Measurements from ENCODE around the gene ITGAL.

ITGAL gene

GRCh38 chr16:30482366-30482765 is 9.8 kb downstream of the ITGAL start:
- Histone ChIP-seq H3K4me3 (ENCODE audit: low read length) (no peak overlapping the region), H4K20me1 (ENCODE audit: insufficient read depth, low read length) (no peaks in the 10 kb centered on the region), H3K79me2 (ENCODE audit: low read length) (no peaks in the 10 kb centered on the region), H3K4me1 (ENCODE audit: low read length) (peaks cover 5% of the 10 kb centered on the region; the same call in 1 of the 2 replicates), H2AFZ (ENCODE audit: low read depth, low read length) (no peak overlapping the region), H3K4me2 (ENCODE audit: low read length) (no peak overlapping the region), H3K27me3 (ENCODE audit: low read depth, low read length) (no peaks in the 10 kb centered on the region), H3K36me3 (replicated peaks; ENCODE audit: low read depth, low read length) (no peaks in the 10 kb centered on the region), H3K9ac (ENCODE audit: low read length) (no peak overlapping the region), H3K9me3 (ENCODE audit: insufficient read depth, low read length) (no peaks in the 10 kb centered on the region), H3K27ac (ENCODE audit: low read length) (no peak overlapping the region)
- TF ChIP-seq CTCF (IDR thresholded peaks at IDR 0.05; ENCODE audit: low read depth, low read length), result peak; percentile 8; the same call in 1 of the 2 replicates
- no peak for TF ChIP-seq EZH2phosphoT487 (IDR thresholded peaks at IDR 0.05; ENCODE audit: low read depth)

- Histone ChIP-seq H3K4me3 (ENCODE audit: low read length) (no peak overlapping the region), H3K79me2 (ENCODE audit: low read length) (no peaks in the 10 kb centered on the region), H3K36me3 (replicated peaks; ENCODE audit: low read depth, low read length) (peaks cover 5% of the 10 kb centered on the region), H3K4me1 (ENCODE audit: low read length) (peaks cover 4% of the 10 kb centered on the region), H3K9me3 (ENCODE audit: insufficient read depth, low read length) (no peaks in the 10 kb centered on the region), H3K9ac (ENCODE audit: low read length) (no peak overlapping the region), H4K20me1 (ENCODE audit: insufficient read depth, low read length) (no peaks in the 10 kb centered on the region), H3K4me2 (ENCODE audit: low read length) (no peak overlapping the region), H3K27me3 (ENCODE audit: low read depth, low read length) (no peaks in the 10 kb centered on the region), H3K27ac (ENCODE audit: low read length) (no peak overlapping the region), H2AFZ (ENCODE audit: low read depth, low read length) (no peak overlapping the region)
- no peak for TF ChIP-seq CTCF (IDR thresholded peaks at IDR 0.05; ENCODE audit: low read depth, low read length)
- TF ChIP-seq EZH2phosphoT487 (IDR thresholded peaks at IDR 0.05; ENCODE audit: low read depth), result no peak
Measured at GRCh38 chr16:30484887-30485286, 12.3 kb downstream of the ITGAL start.

GRCh38 chr16:30485818-30486436 is 13.4 kb downstream of the ITGAL start:
- Histone ChIP-seq H3K27me3 (ENCODE audit: low read depth, low read length) (no peaks in the 10 kb centered on the region), H2AFZ (ENCODE audit: low read depth, low read length) (no peak overlapping the region), H3K79me2 (ENCODE audit: low read length) (no peaks in the 10 kb centered on the region), H3K9me3 (ENCODE audit: insufficient read depth, low read length) (no peaks in the 10 kb centered on the region), H3K4me2 (ENCODE audit: low read length) (no peak overlapping the region), H3K9ac (ENCODE audit: low read length) (no peak overlapping the region), H3K4me1 (ENCODE audit: low read length) (peaks cover 4% of the 10 kb centered on the region), H3K36me3 (replicated peaks; ENCODE audit: low read depth, low read length) (peaks cover 5% of the 10 kb centered on the region), H4K20me1 (ENCODE audit: insufficient read depth, low read length) (no peaks in the 10 kb centered on the region), H3K27ac (ENCODE audit: low read length) (no peak overlapping the region), H3K4me3 (ENCODE audit: low read length) (no peak overlapping the region)
- TF ChIP-seq CTCF (IDR thresholded peaks at IDR 0.05; ENCODE audit: low read depth, low read length) (no peak), EZH2phosphoT487 (IDR thresholded peaks at IDR 0.05; ENCODE audit: low read depth) (no peak)

- H2AFZ ChIP-seq (ENCODE audit: low read depth, low read length), result no peak overlapping the region
- no peak overlapping the region for H3K4me3 ChIP-seq (ENCODE audit: low read length)
- H3K27me3 ChIP-seq (ENCODE audit: low read depth, low read length), result no peaks in the 10 kb centered on the region
- H3K36me3 ChIP-seq (replicated peaks; ENCODE audit: low read depth, low read length), result peaks cover 5% of the 10 kb centered on the region
- H3K27ac ChIP-seq (ENCODE audit: low read length), result no peak overlapping the region
- peaks cover 4% of the 10 kb centered on the region for H3K4me1 ChIP-seq (ENCODE audit: low read length)
- TF ChIP-seq CTCF (IDR thresholded peaks at IDR 0.05; ENCODE audit: low read depth, low read length) (no peak), EZH2phosphoT487 (IDR thresholded peaks at IDR 0.05; ENCODE audit: low read depth) (no peak)
- H3K79me2 ChIP-seq (ENCODE audit: low read length), result no peaks in the 10 kb centered on the region
- no peak overlapping the region for H3K9ac ChIP-seq (ENCODE audit: low read length)
- no peak overlapping the region for H3K4me2 ChIP-seq (ENCODE audit: low read length)
- no peaks in the 10 kb centered on the region for H3K9me3 ChIP-seq (ENCODE audit: insufficient read depth, low read length)
- H4K20me1 ChIP-seq (ENCODE audit: insufficient read depth, low read length), result no peaks in the 10 kb centered on the region
Measured at GRCh38 chr16:30488764-30489605, 16.4 kb downstream of the ITGAL start.

Data from OCI-LY3 (cell line).